ENCODE results near the gene TRIO. TPM values are rescaled to one million over a fixed set of nuclear protein-coding genes. Genes with fewer than 3 reads are reported as not detected.

TRIO gene
- total RNA-seq, 1 experiment from 2014 or later = 211 TPM

- Histone ChIP-seq H3K4me2 (ENCODE audit: low read length) (no peak overlapping the region), H3F3A (ENCODE audit: low read length, unreplicated experiment) (no peaks in the 10 kb centered on the region), H3K9me3 (ENCODE audit: low read length) (no peaks in the 10 kb centered on the region), H4K20me1 (ENCODE audit: low read length) (peaks cover 3% of the 10 kb centered on the region; the same call in 1 of the 2 replicates), H2AFZ (ENCODE audit: low read length) (no peak overlapping the region), H3K27ac (ENCODE audit: low read length) (no peak overlapping the region), H3K4me3 (ENCODE audit: low read length) (no peak overlapping the region), H3K79me2 (ENCODE audit: low read length) (peaks cover 80% of the 10 kb centered on the region), H3K27me3 (ENCODE audit: low read length) (no peaks in the 10 kb centered on the region), H3K9ac (ENCODE audit: low read length) (no peak overlapping the region), H3K36me3 (ENCODE audit: low read depth, low read length) (peaks cover 88% of the 10 kb centered on the region), H3K9me2 (replicated peaks; ENCODE audit: low read length) (no peaks in the 10 kb centered on the region), H3K4me1 (ENCODE audit: insufficient read depth, low read length) (no peaks in the 10 kb centered on the region)
- no peak for ATAC-seq
- ChIA-PET CTCF (no interaction called here), POLR2A (ENCODE audit: unreplicated experiment) (no interaction called here)
- no peak for TF ChIP-seq CTCF (conservative IDR thresholded peaks at IDR 0.05; ENCODE audit: low read depth, low read length)
- no peak for TF ChIP-seq EZH2phosphoT487 (IDR thresholded peaks at IDR 0.05; ENCODE audit: borderline replicate concordance, low read length)
- TF ChIP-seq EZH2 (IDR thresholded peaks at IDR 0.05; ENCODE audit: low read length, unreplicated experiment) = no peak
- no TSS peak for BruUV-seq (replicated peaks)
- intact Hi-C loops (cut with micrococcal nuclease) = no loop called here
- no peak for DNase-seq
Observed at GRCh38 chr5:14308384-14309154, 165.4 kb downstream of the TRIO start.

- peaks cover 89% of the 10 kb centered on the region for H3K36me3 ChIP-seq (ENCODE audit: low read depth, low read length)
- no peak overlapping the region for H2AFZ ChIP-seq (ENCODE audit: low read length)
- POLR2A ChIA-PET (ENCODE audit: unreplicated experiment) = no interaction called here
- no peaks in the 10 kb centered on the region for H3K27me3 ChIP-seq (ENCODE audit: low read length)
- BruUV-seq (replicated peaks) = no TSS peak
- no peaks in the 10 kb centered on the region for H3K9me2 ChIP-seq (replicated peaks; ENCODE audit: low read length)
- no peaks in the 10 kb centered on the region for H3K4me1 ChIP-seq (ENCODE audit: insufficient read depth, low read length)
- CTCF ChIA-PET = no interaction called here
- no peak overlapping the region for H3K9ac ChIP-seq (ENCODE audit: low read length)
- TF ChIP-seq EZH2 (IDR thresholded peaks at IDR 0.05; ENCODE audit: low read length, unreplicated experiment) (no peak), CTCF (conservative IDR thresholded peaks at IDR 0.05; ENCODE audit: low read depth, low read length) (no peak), EZH2phosphoT487 (IDR thresholded peaks at IDR 0.05; ENCODE audit: borderline replicate concordance, low read length) (no peak)
- H3K9me3 ChIP-seq (ENCODE audit: low read length) = no peaks in the 10 kb centered on the region
- no peak for DNase-seq
- intact Hi-C loops (cut with micrococcal nuclease) = no loop called here
- no peak overlapping the region for H3K4me3 ChIP-seq (ENCODE audit: low read length)
- no peak overlapping the region for H3K27ac ChIP-seq (ENCODE audit: low read length)
- peaks cover 3% of the 10 kb centered on the region; the same call in 1 of the 2 replicates for H4K20me1 ChIP-seq (ENCODE audit: low read length)
- no peak for ATAC-seq
- peaks cover 80% of the 10 kb centered on the region for H3K79me2 ChIP-seq (ENCODE audit: low read length)
- H3K4me2 ChIP-seq (ENCODE audit: low read length) = no peak overlapping the region
- H3F3A ChIP-seq (ENCODE audit: low read length, unreplicated experiment) = no peaks in the 10 kb centered on the region
Observed at GRCh38 chr5:14309199-14309598, 166.1 kb downstream of the TRIO start.

- H3K27ac ChIP-seq (ENCODE audit: low read length) = no peak overlapping the region
- peaks cover 81% of the 10 kb centered on the region for H3K36me3 ChIP-seq (ENCODE audit: low read depth, low read length)
- DNase-seq (no peak), ATAC-seq (no peak)
- no peaks in the 10 kb centered on the region for H3K27me3 ChIP-seq (ENCODE audit: low read length)
- ChIA-PET CTCF (no interaction called here), POLR2A (ENCODE audit: unreplicated experiment) (no interaction called here)
- no peaks in the 10 kb centered on the region; the same call in 1 of the 2 replicates for H4K20me1 ChIP-seq (ENCODE audit: low read length)
- H3K4me2 ChIP-seq (ENCODE audit: low read length) = no peak overlapping the region
- BruUV-seq (replicated peaks) = no TSS peak
- no peak overlapping the region for H2AFZ ChIP-seq (ENCODE audit: low read length)
- H3K9me3 ChIP-seq (ENCODE audit: low read length) = no peaks in the 10 kb centered on the region
- H3K9ac ChIP-seq (ENCODE audit: low read length) = no peak overlapping the region
- H3F3A ChIP-seq (ENCODE audit: low read length, unreplicated experiment) = no peaks in the 10 kb centered on the region
- no peaks in the 10 kb centered on the region for H3K9me2 ChIP-seq (replicated peaks; ENCODE audit: low read length)
- H3K4me3 ChIP-seq (ENCODE audit: low read length) = no peak overlapping the region
- H3K79me2 ChIP-seq (ENCODE audit: low read length) = peaks cover 84% of the 10 kb centered on the region
- TF ChIP-seq EZH2phosphoT487 (IDR thresholded peaks at IDR 0.05; ENCODE audit: borderline replicate concordance, low read length) (no peak), CTCF (conservative IDR thresholded peaks at IDR 0.05; ENCODE audit: low read depth, low read length) (no peak), EZH2 (IDR thresholded peaks at IDR 0.05; ENCODE audit: low read length, unreplicated experiment) (no peak)
- intact Hi-C loops (cut with micrococcal nuclease) = no loop called here
- no peaks in the 10 kb centered on the region for H3K4me1 ChIP-seq (ENCODE audit: insufficient read depth, low read length)
Observed at GRCh38 chr5:14309878-14310531, 166.9 kb downstream of the TRIO start.
